Stimulated activated CD8-positive, alpha-beta memory T cell treated with anti-CD3 and anti-CD28 coated beads, Interleukin-15, amount 100 ng/mL, for 1 hour (primary cell): ENCODE data around the gene DCBLD1.

Source experiments
- DNase-seq: peaks from one replicate; pipeline ENCODE4 v3.0.0-alpha.2; 2020; ENCODE audit warnings: low read depth

DCBLD1 gene

GRCh38 chr6:117531346-117531745 is 48.9 kb downstream of the DCBLD1 start:
- no peak for DNase-seq

GRCh38 chr6:117531809-117532725 is 49.6 kb downstream of the DCBLD1 start:
- no peak for DNase-seq

- no peak for DNase-seq
Observed at GRCh38 chr6:117533775-117534174, 51.3 kb downstream of the DCBLD1 start.

GRCh38 chr6:117534974-117535373 is 52.5 kb downstream of the DCBLD1 start:
- DNase-seq: no peak

GRCh38 chr6:117536317-117536716 is 53.8 kb downstream of the DCBLD1 start:
- DNase-seq: no peak

- DNase-seq: no peak
Observed at GRCh38 chr6:117538615-117539014, 56.1 kb downstream of the DCBLD1 start.

GRCh38 chr6:117540670-117541069 is 58.2 kb downstream of the DCBLD1 start:
- no peak for DNase-seq

GRCh38 chr6:117542493-117542892 is 60.0 kb downstream of the DCBLD1 start:
- DNase-seq: no peak

GRCh38 chr6:117544716-117545115 is 62.2 kb downstream of the DCBLD1 start:
- DNase-seq: no peak

GRCh38 chr6:117545161-117545595 is 62.7 kb downstream of the DCBLD1 start:
- DNase-seq: no peak

- no peak for DNase-seq
Observed at GRCh38 chr6:117546674-117547073, 64.2 kb downstream of the DCBLD1 start.

GRCh38 chr6:117547688-117548621 is 65.5 kb downstream of the DCBLD1 start:
- no peak for DNase-seq

- DNase-seq: no peak
Observed at GRCh38 chr6:117548797-117549301, 66.4 kb downstream of the DCBLD1 start.

GRCh38 chr6:117549611-117550010 is 67.1 kb downstream of the DCBLD1 start:
- no peak for DNase-seq

- no peak for DNase-seq
Observed at GRCh38 chr6:117550078-117550600, 67.7 kb downstream of the DCBLD1 start.

GRCh38 chr6:117550618-117551242 is 68.3 kb downstream of the DCBLD1 start:
- no peak for DNase-seq

GRCh38 chr6:117552618-117553017 is 70.1 kb downstream of the DCBLD1 start:
- DNase-seq: no peak

GRCh38 chr6:117553142-117553541 is 70.7 kb downstream of the DCBLD1 start:
- no peak for DNase-seq

- DNase-seq: no peak
Observed at GRCh38 chr6:117555262-117555849, 72.9 kb downstream of the DCBLD1 start.

- peak; percentile 56 for DNase-seq
Observed at GRCh38 chr6:117555882-117556498, 73.5 kb downstream of the DCBLD1 start.

- DNase-seq: no peak
Observed at GRCh38 chr6:117557951-117558350, 75.5 kb downstream of the DCBLD1 start.
